HG03039 (cell line): Measurements from ENCODE around the gene PI4K2B.
"Not testable (repeated sequence)": the region's sequence is repeated elsewhere in the genome, so short reads cannot be mapped to it uniquely, and the experiment has no call there.

Experiments used
- ATAC-seq: cut with Tn5 transposase; IDR thresholded peaks from one replicate; pipeline ENCODE4 v1.9.1; 2021; ENCODE audit warnings: mild to moderate bottlenecking, moderate library complexity; ENCODE audit not compliant: unreplicated experiment

The PI4K2B gene

GRCh38 chr4:25240754-25241210 lies 6.9 kb downstream of the PI4K2B start:
- peak; percentile 70 for ATAC-seq

GRCh38 chr4:25242195-25242594 lies 8.4 kb downstream of the PI4K2B start:
- ATAC-seq, result not testable (repeated sequence)

- no peak for ATAC-seq
Measured at GRCh38 chr4:25245181-25245580, 11.3 kb downstream of the PI4K2B start.

- ATAC-seq, result no peak
Measured at GRCh38 chr4:25246680-25247611, 13.1 kb downstream of the PI4K2B start.

GRCh38 chr4:25248875-25249274 lies 15.0 kb downstream of the PI4K2B start:
- not testable (repeated sequence) for ATAC-seq

- ATAC-seq, result not testable (repeated sequence)
Measured at GRCh38 chr4:25249494-25249893, 15.7 kb downstream of the PI4K2B start.

GRCh38 chr4:25252230-25253070 lies 18.6 kb downstream of the PI4K2B start:
- no peak for ATAC-seq

GRCh38 chr4:25253071-25253445 lies 19.2 kb downstream of the PI4K2B start:
- no peak for ATAC-seq

GRCh38 chr4:25253786-25254185 lies 20.0 kb downstream of the PI4K2B start:
- not testable (repeated sequence) for ATAC-seq

GRCh38 chr4:25258980-25259578 lies 25.2 kb downstream of the PI4K2B start:
- no peak for ATAC-seq

GRCh38 chr4:25271866-25272265 lies 38.0 kb downstream of the PI4K2B start:
- no peak for ATAC-seq

- no peak for ATAC-seq
Measured at GRCh38 chr4:25280210-25280609, 46.4 kb downstream of the PI4K2B start.

GRCh38 chr4:25283948-25284347 lies 50.1 kb downstream of the PI4K2B start:
- no peak for ATAC-seq

GRCh38 chr4:25284466-25284865 lies 50.6 kb downstream of the PI4K2B start:
- ATAC-seq, result no peak

- no peak for ATAC-seq
Measured at GRCh38 chr4:25290490-25291067, 56.7 kb downstream of the PI4K2B start.

- ATAC-seq, result no peak
Measured at GRCh38 chr4:25291158-25291733, 57.4 kb downstream of the PI4K2B start.

GRCh38 chr4:25297528-25298242 lies 63.9 kb downstream of the PI4K2B start:
- ATAC-seq, result peak; percentile 59

- ATAC-seq, result no peak
Measured at GRCh38 chr4:25299476-25300203, 65.8 kb downstream of the PI4K2B start.

GRCh38 chr4:25301471-25301870 lies 67.6 kb downstream of the PI4K2B start:
- ATAC-seq, result no peak
